NB4 (cell line): ENCODE results near the gene ZNF609.

Experiments
- DNase-seq: peaks from one replicate; pipeline ENCODE4 v3.0.0; 2010; ENCODE audit warnings: low read depth
- H3K4me3 ChIP-seq: one replicate; pipeline ENCODE4 v1.5.1; 2011; ENCODE audit warnings: mild to moderate bottlenecking, low read depth, low read length, moderate library complexity
- MYC ChIP-seq: IDR thresholded peaks from 2 replicates; pipeline ENCODE4 v1.6.1; 2011; ENCODE audit warnings: low read depth, low read length
- POLR2A ChIP-seq: IDR thresholded peaks from 2 replicates; pipeline ENCODE4 v1.6.1; 2011; ENCODE audit warnings: mild to moderate bottlenecking; ENCODE audit not compliant: insufficient read length; ENCODE audit errors: extremely low read depth
- TF ChIP-seq, protein P1 (sequence below): IDR thresholded peaks from 2 replicates; pipeline ENCODE4 v1.6.1; 2011; ENCODE audit warnings: low read depth, low read length
- TF ChIP-seq, protein P2 (sequence below): IDR thresholded peaks from one replicate; pipeline ENCODE4 v1.5.1; 2012; ENCODE audit warnings: low read depth, low read length

Gene ZNF609

DNA sequence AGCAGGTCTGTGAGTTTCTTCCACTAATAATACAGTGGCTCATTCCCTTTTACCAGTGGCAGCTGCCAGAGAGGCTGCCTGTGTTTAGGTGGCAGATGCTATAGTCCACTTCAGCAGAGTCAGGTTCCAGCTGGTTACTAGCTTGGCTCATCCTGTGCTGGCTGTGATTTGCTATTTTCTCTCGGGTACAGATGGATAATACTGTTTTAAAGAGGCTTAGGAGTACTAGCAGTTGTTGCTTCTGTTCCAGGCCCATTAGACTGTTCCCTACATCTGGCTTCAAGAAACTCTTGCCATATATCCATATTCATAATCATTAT is 41.0 kb downstream of the ZNF609 start:
- no peak for TF ChIP-seq MYC
- TF ChIP-seq, protein P1, sequence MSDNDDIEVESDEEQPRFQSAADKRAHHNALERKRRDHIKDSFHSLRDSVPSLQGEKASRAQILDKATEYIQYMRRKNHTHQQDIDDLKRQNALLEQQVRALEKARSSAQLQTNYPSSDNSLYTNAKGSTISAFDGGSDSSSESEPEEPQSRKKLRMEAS, result no peak
- TF ChIP-seq POLR2A, result no peak
- TF ChIP-seq, protein P2, sequence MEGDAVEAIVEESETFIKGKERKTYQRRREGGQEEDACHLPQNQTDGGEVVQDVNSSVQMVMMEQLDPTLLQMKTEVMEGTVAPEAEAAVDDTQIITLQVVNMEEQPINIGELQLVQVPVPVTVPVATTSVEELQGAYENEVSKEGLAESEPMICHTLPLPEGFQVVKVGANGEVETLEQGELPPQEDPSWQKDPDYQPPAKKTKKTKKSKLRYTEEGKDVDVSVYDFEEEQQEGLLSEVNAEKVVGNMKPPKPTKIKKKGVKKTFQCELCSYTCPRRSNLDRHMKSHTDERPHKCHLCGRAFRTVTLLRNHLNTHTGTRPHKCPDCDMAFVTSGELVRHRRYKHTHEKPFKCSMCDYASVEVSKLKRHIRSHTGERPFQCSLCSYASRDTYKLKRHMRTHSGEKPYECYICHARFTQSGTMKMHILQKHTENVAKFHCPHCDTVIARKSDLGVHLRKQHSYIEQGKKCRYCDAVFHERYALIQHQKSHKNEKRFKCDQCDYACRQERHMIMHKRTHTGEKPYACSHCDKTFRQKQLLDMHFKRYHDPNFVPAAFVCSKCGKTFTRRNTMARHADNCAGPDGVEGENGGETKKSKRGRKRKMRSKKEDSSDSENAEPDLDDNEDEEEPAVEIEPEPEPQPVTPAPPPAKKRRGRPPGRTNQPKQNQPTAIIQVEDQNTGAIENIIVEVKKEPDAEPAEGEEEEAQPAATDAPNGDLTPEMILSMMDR, result no peak
- DNase-seq, result no peak
- H3K4me3 ChIP-seq, result no peak overlapping the region

DNA sequence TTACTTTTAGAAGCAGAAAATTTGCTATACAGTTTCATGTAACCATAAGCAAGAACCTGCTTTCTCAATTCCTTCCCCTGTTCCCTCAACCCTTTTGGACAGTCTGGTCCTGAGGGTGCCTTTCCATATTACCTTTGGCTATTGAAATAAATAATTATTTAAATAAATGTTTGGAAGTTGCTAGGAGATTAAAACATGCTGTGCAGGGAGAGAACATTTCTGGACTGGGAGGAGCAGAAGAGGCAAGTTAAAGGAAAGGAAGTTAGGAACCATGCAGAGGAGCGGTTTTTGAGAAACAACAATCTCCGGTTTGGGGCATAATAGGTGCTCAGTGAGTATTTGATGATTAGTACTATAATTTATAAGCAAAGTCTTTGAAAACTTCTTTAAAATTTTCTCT is 41.8 kb downstream of the ZNF609 start:
- DNase-seq, result no peak
- TF ChIP-seq, protein P1, result no peak
- TF ChIP-seq, protein P2, result no peak
- TF ChIP-seq POLR2A (no peak), MYC (no peak)

DNA sequence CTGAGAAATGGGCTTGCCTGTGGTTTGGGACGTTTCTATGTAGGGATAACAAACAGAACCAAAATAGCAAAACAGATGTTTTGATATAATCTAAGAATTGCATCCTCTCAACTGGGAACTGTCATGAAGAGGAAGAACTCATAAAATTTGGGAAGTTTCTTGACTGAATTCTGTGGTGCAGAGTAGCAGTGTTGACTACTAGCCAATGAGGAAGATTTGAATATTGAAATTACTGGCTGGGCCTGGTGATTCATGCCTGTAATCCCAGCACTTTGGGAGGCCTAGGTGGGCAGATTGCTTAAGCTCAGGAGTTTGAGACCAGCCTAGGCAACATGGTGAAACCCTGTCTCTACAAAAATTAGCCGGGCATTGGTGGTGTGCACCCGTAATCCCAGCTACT is 42.2 kb downstream of the ZNF609 start:
- no peak for TF ChIP-seq POLR2A

More for the DNA sequence above, 41.8 kb downstream of the ZNF609 start:
- H3K4me3 ChIP-seq, result no peak overlapping the region

DNA sequence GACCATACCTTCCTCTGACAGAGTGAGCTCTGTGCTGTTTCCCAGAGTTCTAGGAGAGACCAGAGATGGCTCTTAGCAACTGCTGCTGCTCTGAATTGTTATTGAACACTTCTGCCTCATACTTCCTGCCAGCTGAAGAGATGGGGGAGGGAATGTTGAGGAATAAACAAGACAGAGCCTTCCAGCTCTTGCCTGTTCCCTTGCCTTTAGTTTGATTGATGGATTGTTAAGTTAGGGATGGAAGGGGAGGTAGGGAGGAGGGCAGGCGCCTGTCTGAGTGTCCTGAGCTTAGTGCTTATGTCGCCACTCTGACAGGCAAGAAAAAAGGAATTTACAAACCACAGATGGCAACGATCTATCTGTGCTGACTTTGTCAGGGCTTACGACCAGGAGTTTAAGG is 42.8 kb downstream of the ZNF609 start:
- DNase-seq, result peak; percentile 29
- TF ChIP-seq, protein P1, result no peak
- TF ChIP-seq, protein P2, result no peak
- TF ChIP-seq MYC, result no peak
- no peak for TF ChIP-seq POLR2A
- H3K4me3 ChIP-seq, result no peak overlapping the region

More for the DNA sequence above, 42.2 kb downstream of the ZNF609 start:
- DNase-seq, result peak; percentile 23
- H3K4me3 ChIP-seq, result no peak overlapping the region

DNA sequence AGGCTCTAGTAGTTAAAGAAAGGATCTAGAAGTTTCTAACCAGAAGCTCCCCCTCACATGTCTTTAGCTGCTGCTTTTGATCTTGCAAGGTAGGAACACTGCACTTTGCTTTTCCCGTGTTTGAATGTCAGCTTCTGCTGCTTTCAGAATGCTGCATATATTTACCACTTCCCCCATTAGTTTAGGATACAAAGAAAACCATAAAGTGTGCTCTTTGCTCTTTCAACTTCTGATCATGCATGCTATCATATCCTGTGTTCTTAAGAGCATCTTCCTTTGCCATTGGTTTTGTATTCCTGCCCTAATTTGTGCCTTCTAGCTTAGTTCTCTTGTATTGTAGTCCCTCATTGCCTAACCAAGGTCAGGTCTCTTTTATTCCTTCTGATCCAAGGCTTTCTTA is 43.3 kb downstream of the ZNF609 start:
- no peak overlapping the region for H3K4me3 ChIP-seq
- DNase-seq, result no peak
- TF ChIP-seq POLR2A (no peak), MYC (no peak)
- TF ChIP-seq, protein P2, result no peak
- TF ChIP-seq, protein P1, result no peak

DNA sequence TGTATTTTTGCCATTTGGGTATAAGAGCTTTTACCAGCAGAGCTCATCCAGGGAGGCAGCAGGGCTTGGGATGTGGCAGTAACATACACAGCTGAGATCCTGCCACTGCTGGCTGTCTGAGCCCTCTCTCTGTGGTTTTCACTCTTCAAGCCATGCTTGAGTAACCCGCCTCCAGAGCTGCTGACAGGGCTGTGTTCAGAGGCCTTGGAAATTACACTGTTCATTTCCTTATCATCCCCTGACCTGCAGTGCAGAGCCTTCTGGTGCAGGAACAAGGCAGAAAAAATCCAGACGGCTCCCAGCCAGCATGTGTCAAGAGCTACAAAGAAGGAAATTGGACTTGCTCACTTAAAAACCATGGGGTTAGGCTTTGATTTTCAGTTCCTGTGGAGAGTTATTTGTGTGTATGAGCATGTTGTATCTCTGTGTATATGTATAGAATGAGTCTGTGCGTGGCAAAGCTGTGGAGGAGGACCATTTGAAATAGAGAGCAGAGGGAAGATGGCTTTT is 47.0 kb downstream of the ZNF609 start:
- no peak overlapping the region for H3K4me3 ChIP-seq
- no peak for TF ChIP-seq MYC
- TF ChIP-seq, protein P1, result 0 out of 2 replicates have a peak, but pooled peaks have one; percentile 3
- DNase-seq, result peak; percentile 68

DNA sequence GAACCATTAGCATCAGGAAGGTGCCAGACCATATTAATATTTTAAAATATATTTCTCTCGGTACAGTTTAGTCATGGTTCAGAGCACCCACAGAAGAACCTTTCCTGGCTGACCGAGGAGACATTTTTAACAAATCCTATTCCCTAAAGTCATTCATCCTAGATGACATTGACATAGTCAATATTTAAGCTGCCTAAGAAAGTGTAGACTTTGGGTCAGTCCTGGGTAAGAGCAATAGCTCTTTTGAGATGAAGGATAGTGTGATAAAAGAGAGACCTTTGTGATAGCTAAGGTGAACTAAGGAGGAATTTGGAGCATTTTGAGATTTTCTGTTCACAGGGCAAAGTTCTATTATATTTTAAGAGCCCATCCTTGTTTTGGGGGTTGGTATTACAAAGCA is 47.5 kb downstream of the ZNF609 start:
- no peak overlapping the region for H3K4me3 ChIP-seq
- TF ChIP-seq, protein P2, result no peak
- TF ChIP-seq, protein P1, result no peak
- TF ChIP-seq POLR2A (no peak), MYC (no peak)
- DNase-seq, result no peak
